ENCODE measurements around the gene LIME1.

- TF ChIP-seq CTCF (conservative IDR thresholded peaks at IDR 0.05; ENCODE audit: low read depth, low read length) = no peak
- TF ChIP-seq POLR2A (IDR thresholded peaks at IDR 0.05; ENCODE audit: low read depth, low read length) = no peak
- TF ChIP-seq RCOR1 (IDR thresholded peaks at IDR 0.05; ENCODE audit: insufficient replicate concordance, low read length) = no peak
- no peak for TF ChIP-seq USF2 (IDR thresholded peaks at IDR 0.05; ENCODE audit: low read depth, low read length)
- no peak for TF ChIP-seq SMC3 (IDR thresholded peaks at IDR 0.05; ENCODE audit: low read depth, low read length)
- no peak for TF ChIP-seq NFE2L2 (IDR thresholded peaks at IDR 0.05; ENCODE audit: low read depth, low read length)
- TF ChIP-seq ELK1 (IDR thresholded peaks at IDR 0.05; ENCODE audit: borderline replicate concordance, low read depth, low read length) = no peak
- no peak for TF ChIP-seq MAFK (IDR thresholded peaks at IDR 0.05; ENCODE audit: low read depth, low read length)
- no peak for TF ChIP-seq CHD1 (IDR thresholded peaks at IDR 0.05; ENCODE audit: low read depth, low read length)
- no peak for TF ChIP-seq RFX5 (IDR thresholded peaks at IDR 0.05; ENCODE audit: low read depth, low read length)
- TF ChIP-seq RAD21 (IDR thresholded peaks at IDR 0.05; ENCODE audit: low read length) = no peak
- TF ChIP-seq BHLHE40 (IDR thresholded peaks at IDR 0.05; ENCODE audit: low read depth, low read length) = no peak
- TF ChIP-seq FOS (IDR thresholded peaks at IDR 0.05; ENCODE audit: low read depth, low read length) = no peak
- TF ChIP-seq MXI1 (IDR thresholded peaks at IDR 0.05; ENCODE audit: borderline replicate concordance, low read depth, low read length) = no peak
Observed at GRCh38 chr20:63705232-63706026, 31.0 kb upstream of the LIME1 start.

All from IMR-90 (cell line).